ENCODE data around the gene BCR. TPM values are rescaled to one million over a fixed set of nuclear protein-coding genes. Genes with fewer than 3 reads are reported as not detected.

Gene BCR
- polyA plus RNA-seq, 1 donor from 2014 or later: 57.5 TPM

- TF ChIP-seq RAD21 (conservative IDR thresholded peaks at IDR 0.05) (peak; percentile 16), MXI1 (conservative IDR thresholded peaks at IDR 0.05; ENCODE audit: poor library complexity, severe bottlenecking) (peak; percentile 23), REST (IDR thresholded peaks at IDR 0.05; ENCODE audit: borderline replicate concordance) (no peak), POLR2AphosphoS5 (IDR thresholded peaks at IDR 0.05) (no peak), TAF1 (IDR thresholded peaks at IDR 0.05; ENCODE audit: low read depth) (no peak), EP300 (conservative IDR thresholded peaks at IDR 0.05; ENCODE audit: poor library complexity, severe bottlenecking) (no peak)
- Histone ChIP-seq H4K20me1 (ENCODE audit: insufficient read depth) (peaks cover 36% of the 10 kb centered on the region), H3K9me3 (ENCODE audit: low read length) (no peaks in the 10 kb centered on the region), H2AFZ (ENCODE audit: low read depth, low read length) (no peak overlapping the region), H3K4me2 (ENCODE audit: low read length) (peak overlapping the region; percentile 100), H3K9me2 (ENCODE audit: insufficient read depth, low read length) (no peaks in the 10 kb centered on the region), H3K36me3 (ENCODE audit: insufficient read depth, low read length) (no peaks in the 10 kb centered on the region), H3K27me3 (ENCODE audit: insufficient read depth, low read depth, low read length) (no peaks in the 10 kb centered on the region), H3K79me2 (replicated peaks; ENCODE audit: insufficient read depth, low read length) (peaks cover 62% of the 10 kb centered on the region), H3F3A (ENCODE audit: insufficient read depth, low read length, poor library complexity, severe bottlenecking) (no peaks in the 10 kb centered on the region), H3K9ac (ENCODE audit: low read length) (peak overlapping the region; percentile 84), H3K4me3 (ENCODE audit: low read length) (peak overlapping the region; percentile 91), H3K27ac (ENCODE audit: low read length) (no peak overlapping the region)
Observed at GRCh38 chr22:23183061-23183698, 2.9 kb downstream of the BCR start.

- no peak for TF ChIP-seq RAD21 (conservative IDR thresholded peaks at IDR 0.05)
- TF ChIP-seq MXI1 (conservative IDR thresholded peaks at IDR 0.05; ENCODE audit: poor library complexity, severe bottlenecking): no peak
- no peak for TF ChIP-seq EP300 (conservative IDR thresholded peaks at IDR 0.05; ENCODE audit: poor library complexity, severe bottlenecking)
- TF ChIP-seq EZH2 (IDR thresholded peaks at IDR 0.05; ENCODE audit: borderline replicate concordance, insufficient read depth, low read length, poor library complexity, severe bottlenecking): no peak
- no peak for TF ChIP-seq POLR2AphosphoS5 (IDR thresholded peaks at IDR 0.05)
- no peak for TF ChIP-seq CTCF (IDR thresholded peaks at IDR 0.05; ENCODE audit: poor library complexity, severe bottlenecking)
- no peak for TF ChIP-seq TAF1 (IDR thresholded peaks at IDR 0.05; ENCODE audit: low read depth)
- no peak for TF ChIP-seq REST (IDR thresholded peaks at IDR 0.05; ENCODE audit: borderline replicate concordance)
- TF ChIP-seq SMC3 (conservative IDR thresholded peaks at IDR 0.05; ENCODE audit: poor library complexity): no peak
- H4K20me1 ChIP-seq (ENCODE audit: insufficient read depth): peaks cover 37% of the 10 kb centered on the region
- H3K27ac ChIP-seq (ENCODE audit: low read length): no peak overlapping the region
Observed at GRCh38 chr22:23184100-23184763, 3.9 kb downstream of the BCR start.

More at GRCh38 chr22:23184100-23184763, 3.9 kb downstream of the BCR start:
- Histone ChIP-seq H3K4me2 (ENCODE audit: low read length) (peak overlapping the region; percentile 100), H3K9me3 (ENCODE audit: low read length) (no peaks in the 10 kb centered on the region), H3K36me3 (ENCODE audit: insufficient read depth, low read length) (no peaks in the 10 kb centered on the region), H2AFZ (ENCODE audit: low read depth, low read length) (no peak overlapping the region), H3K9me2 (ENCODE audit: insufficient read depth, low read length) (no peaks in the 10 kb centered on the region), H3K79me2 (replicated peaks; ENCODE audit: insufficient read depth, low read length) (peaks cover 73% of the 10 kb centered on the region), H3K27me3 (ENCODE audit: insufficient read depth, low read depth, low read length) (no peaks in the 10 kb centered on the region), H3F3A (ENCODE audit: insufficient read depth, low read length, poor library complexity, severe bottlenecking) (no peaks in the 10 kb centered on the region), H3K4me3 (ENCODE audit: low read length) (peak overlapping the region; percentile 91), H3K9ac (ENCODE audit: low read length) (peak overlapping the region; percentile 84)
